K562 (cell line): Measurements from ENCODE around the gene SYT6.

ENCODE experiments used
- ATF2 ChIP-seq: sonication (generic); formaldehyde crosslinking; IDR thresholded peaks from 2 replicates; pipeline ENCODE4 v1.8.1; 2022; ENCODE audit warnings: missing genetic modification reagents
- CTCF ChIP-seq, 3 experiments: IDR thresholded peaks in 2 of 3; conservative IDR thresholded peaks in 1 of 3; 2 replicates each; pipeline ENCODE4 v1.5.1; 2011 to 2012; ENCODE audit warnings: low read length in 3 of 3, mild to moderate bottlenecking in 3 of 3, control low read depth in 2 of 3, improper control_type of control experiment in 1 of 3, inconsistent platforms in 1 of 3, low read depth in 1 of 3, mixed read lengths in 1 of 3, moderate library complexity in 1 of 3; ENCODE audit not compliant: insufficient read depth in 2 of 3
- HMGXB4 ChIP-seq: sonication (generic); formaldehyde crosslinking; IDR thresholded peaks from 2 replicates; pipeline ENCODE4 v1.8.1; 2023; ENCODE audit warnings: mild to moderate bottlenecking, missing genetic modification reagents
- HOMEZ ChIP-seq: fragments of 250-450 bp; sonication (Bioruptor Pico); IDR thresholded peaks from 2 replicates; pipeline ENCODE4 v1.4.0; 2020; ENCODE audit warnings: mild to moderate bottlenecking, moderate library complexity
- JUN ChIP-seq, 2 experiments: sonication (generic) in 1 of 2; formaldehyde crosslinking in 1 of 2; IDR thresholded peaks; 2 replicates each; pipeline versions ENCODE4 v1.6.1 to v1.8.0; 2012 to 2022; ENCODE audit warnings: borderline replicate concordance in 2 of 2, mild to moderate bottlenecking in 2 of 2, improper control_type of control experiment in 1 of 2, low read depth in 1 of 2, low read length in 1 of 2, missing genetic modification reagents in 1 of 2
- MYC ChIP-seq, 2 experiments: fragments of 250-450 bp in 1 of 2; sonication (Bioruptor Pico) in 1 of 2; IDR thresholded peaks; 2 replicates each; pipeline versions ENCODE4 v1.5.1 to v1.6.1; 2012 to 2021; ENCODE audit warnings: low read depth in 2 of 2, borderline replicate concordance in 1 of 2, improper control_type of control experiment in 1 of 2, low read length in 1 of 2, mild to moderate bottlenecking in 1 of 2, moderate library complexity in 1 of 2
- NFYB ChIP-seq: IDR thresholded peaks from 2 replicates; pipeline ENCODE4 v1.6.1; 2011; ENCODE audit warnings: mild to moderate bottlenecking, moderate library complexity; ENCODE audit not compliant: insufficient read length; ENCODE audit errors: extremely low read depth
- PHF8 ChIP-seq: fragments of 200-600 bp; sonication (generic); IDR thresholded peaks from 2 replicates; pipeline ENCODE4 v1.6.1; 2012; ENCODE audit warnings: mixed run types, mild to moderate bottlenecking, inconsistent platforms, low read length, moderate library complexity, borderline replicate concordance
- SP1 ChIP-seq: sonication (generic); formaldehyde crosslinking; IDR thresholded peaks from 2 replicates; pipeline ENCODE4 v1.8.1; 2022; ENCODE audit warnings: mild to moderate bottlenecking, missing genetic modification reagents
- SREBF2 ChIP-seq: sonication (generic); formaldehyde crosslinking; IDR thresholded peaks from 2 replicates; pipeline ENCODE4 v1.4.0; 2020; ENCODE audit warnings: mild to moderate bottlenecking, missing genetic modification reagents
- ZBTB2 ChIP-seq: fragments of 450-650 bp; IDR thresholded peaks from 2 replicates; pipeline ENCODE4 v1.6.1; 2016; ENCODE audit warnings: antibody characterized with exemption
- ZBTB7A ChIP-seq: IDR thresholded peaks from 2 replicates; pipeline ENCODE4 v1.6.1; 2011; ENCODE audit warnings: low read depth, mild to moderate bottlenecking, low read length, moderate library complexity, borderline replicate concordance; ENCODE audit not compliant: control insufficient read depth

GRCh38 chr1:114090738-114091505 lies 62.7 kb downstream of the SYT6 start:
- TF ChIP-seq ZBTB7A (no peak), HMGXB4 (CRISPR knock-in tag) (no peak), ZBTB2 (no peak), JUN (IDR thresholded peaks at IDR 0.05; ENCODE audit: borderline replicate concordance, low read depth, low read length) (no peak), JUN (CRISPR knock-in tag; IDR thresholded peaks at IDR 0.05; ENCODE audit: borderline replicate concordance) (no peak), CTCF (IDR thresholded peaks at IDR 0.05 in 2 of 3, conservative IDR thresholded peaks at IDR 0.05 in 1 of 3; ENCODE audit: insufficient read depth in 2 of 3, low read depth in 1 of 3, low read length in 3 of 3) (no peak), HOMEZ (CRISPR knock-in tag) (no peak), PHF8 (no peak), SP1 (CRISPR knock-in tag) (no peak), NFYB (no peak), ATF2 (CRISPR knock-in tag) (no peak), SREBF2 (CRISPR knock-in tag) (no peak), MYC (IDR thresholded peaks at IDR 0.05; ENCODE audit: low read depth, low read length) (no peak), MYC (CRISPR knock-in tag; IDR thresholded peaks at IDR 0.05; ENCODE audit: borderline replicate concordance, low read depth) (no peak)
